22Rv1 (cell line): Measurements from ENCODE around the gene PRKCG.

Experiments used
- CTCF ChIP-seq: fragments of 450-650 bp; IDR thresholded peaks from 2 replicates; pipeline ENCODE4 v1.5.1; 2017; ENCODE audit warnings: mild to moderate bottlenecking
- ZFX ChIP-seq: fragments of 450-650 bp; IDR thresholded peaks from 2 replicates; pipeline ENCODE4 v1.6.1; 2017; ENCODE audit warnings: antibody characterized with exemption, borderline replicate concordance

GRCh38 chr19:53868091-53868891, 13.7 kb upstream of the PRKCG start:
- TF ChIP-seq CTCF (no peak), ZFX (no peak)
